A172 (cell line): ENCODE data around the gene BUB1B. TPM values are rescaled to one million over a fixed set of nuclear protein-coding genes. Genes with fewer than 3 reads are reported as not detected.

Experiments used
- DNase-seq: peaks from one replicate; pipeline ENCODE4 v3.0.0-alpha.2; 2015; ENCODE audit warnings: low spot score
- total RNA-seq: library from RNA; depleted of rRNA; stranded (reverse); fragments of >200 nt; shearing (Covaris generic); gene quantifications from 2 replicates; pipeline ENCODE4 v1.2.3, GENCODE V29; 2014

BUB1B gene
- total RNA-seq, 1 experiment from 2014 or later: 82.1 TPM

GRCh38 chr15:40183636-40184463, 23.0 kb downstream of the BUB1B start:
- no peak for DNase-seq

DNA sequence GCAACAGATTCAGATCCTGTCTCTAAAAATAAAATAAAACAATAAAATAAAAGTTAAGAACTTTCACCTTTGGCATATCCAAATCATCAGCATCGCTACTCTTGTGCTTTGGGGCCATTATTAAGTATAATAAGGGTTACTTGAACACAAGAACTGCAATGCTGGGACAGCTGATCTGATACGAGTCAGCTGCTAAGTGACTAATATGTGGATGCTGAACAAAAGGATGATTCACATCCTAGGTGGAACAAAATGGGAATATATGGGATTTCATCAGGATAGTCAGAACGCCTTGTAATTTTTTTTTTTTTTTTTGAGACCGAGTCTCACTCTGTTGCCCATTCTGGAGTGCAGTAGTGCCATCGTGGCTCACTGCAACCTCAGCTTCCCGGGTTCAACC, 29.7 kb downstream of the BUB1B start:
- peak; percentile 87 for DNase-seq

DNA sequence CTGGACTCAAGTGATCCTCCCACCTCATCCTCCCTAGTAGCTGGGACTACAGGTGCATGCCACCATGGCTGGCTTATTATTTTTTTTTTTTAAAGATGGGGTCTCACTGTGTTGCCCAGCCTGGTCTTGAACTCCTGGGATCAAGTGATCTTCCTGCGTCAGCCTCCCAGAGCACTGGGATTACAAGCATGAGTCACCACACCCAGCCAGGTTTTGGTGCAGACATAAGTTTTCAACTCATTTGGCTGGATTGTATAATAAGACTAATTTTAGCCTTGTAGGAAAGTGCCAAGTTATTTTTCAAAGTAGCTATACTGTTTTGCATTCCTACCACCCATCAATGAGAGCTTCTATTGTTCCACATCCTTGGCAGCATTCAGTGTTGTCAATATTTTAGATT, 32.1 kb downstream of the BUB1B start:
- peak; percentile 59 for DNase-seq

DNA sequence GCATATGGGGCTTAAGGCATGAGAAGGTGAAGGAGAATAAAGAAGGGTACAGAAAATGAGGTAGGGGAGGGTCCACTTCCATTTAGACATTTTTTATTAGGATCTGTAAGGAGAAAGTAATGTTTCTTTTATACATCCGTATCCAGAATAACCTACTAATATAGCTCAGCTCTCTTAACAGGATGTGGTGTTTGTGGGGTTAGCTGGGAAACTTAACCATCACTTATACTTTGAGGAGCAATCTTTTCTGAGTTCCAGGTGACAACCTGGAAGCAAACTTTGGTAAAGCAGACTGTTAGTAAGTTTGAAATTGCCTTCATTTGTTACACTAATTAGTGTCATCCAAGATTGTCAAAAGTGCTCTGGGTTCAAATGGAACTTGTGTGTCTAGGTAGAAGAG, 36.6 kb downstream of the BUB1B start:
- DNase-seq: no peak

DNA sequence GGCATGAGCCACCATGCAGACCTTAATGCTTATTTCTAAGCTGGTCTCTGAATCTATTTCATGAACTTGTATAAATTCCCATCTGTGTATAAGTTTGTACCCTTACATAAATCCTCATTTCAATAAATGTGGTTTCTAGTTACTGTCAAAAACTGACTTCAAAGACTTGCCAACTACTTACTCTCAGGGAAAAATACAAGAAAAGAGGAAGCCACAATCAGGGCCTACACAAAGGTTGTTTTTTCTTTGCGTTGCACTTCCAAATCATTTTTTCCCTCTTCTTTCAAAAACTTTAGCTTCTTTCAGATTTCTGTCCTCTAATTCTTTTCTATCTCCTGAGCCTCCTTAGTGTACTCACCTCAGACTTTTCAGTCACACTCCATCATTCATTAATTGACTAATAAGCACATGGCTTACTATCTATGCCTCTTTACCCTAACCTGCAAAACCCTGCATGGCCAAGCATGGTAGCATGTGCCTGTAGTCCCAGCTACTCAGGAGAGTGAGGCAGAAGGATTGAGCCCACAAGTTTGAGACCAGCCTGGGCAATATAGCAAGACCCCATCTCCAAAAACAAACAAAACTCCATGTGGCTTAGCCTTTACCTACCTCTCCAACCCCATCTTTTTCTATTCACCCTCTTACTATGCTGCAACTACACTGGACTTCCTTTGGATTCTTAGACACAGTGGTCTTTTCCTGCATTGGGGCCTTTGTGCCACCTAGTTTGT, 37.7 kb downstream of the BUB1B start:
- no peak for DNase-seq

DNA sequence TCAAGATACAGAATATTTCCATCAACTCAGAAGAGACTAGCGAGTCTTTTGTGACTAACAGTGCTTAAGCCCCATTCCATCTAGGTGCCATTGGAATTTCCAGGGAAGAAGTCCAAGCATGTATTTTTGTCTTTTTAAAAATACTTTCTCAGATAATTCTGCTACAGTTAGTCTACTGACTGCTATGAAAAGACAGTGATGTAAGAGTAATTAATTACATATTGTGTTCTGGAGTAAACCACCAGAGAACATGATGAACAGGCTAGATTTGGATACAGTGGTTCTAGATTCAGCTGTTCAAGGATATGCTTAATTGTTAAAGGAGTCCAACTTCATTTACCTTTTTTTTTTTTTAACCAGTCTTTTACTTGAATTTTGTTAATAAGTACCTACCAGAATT, 43.2 kb downstream of the BUB1B start:
- no peak for DNase-seq

DNA sequence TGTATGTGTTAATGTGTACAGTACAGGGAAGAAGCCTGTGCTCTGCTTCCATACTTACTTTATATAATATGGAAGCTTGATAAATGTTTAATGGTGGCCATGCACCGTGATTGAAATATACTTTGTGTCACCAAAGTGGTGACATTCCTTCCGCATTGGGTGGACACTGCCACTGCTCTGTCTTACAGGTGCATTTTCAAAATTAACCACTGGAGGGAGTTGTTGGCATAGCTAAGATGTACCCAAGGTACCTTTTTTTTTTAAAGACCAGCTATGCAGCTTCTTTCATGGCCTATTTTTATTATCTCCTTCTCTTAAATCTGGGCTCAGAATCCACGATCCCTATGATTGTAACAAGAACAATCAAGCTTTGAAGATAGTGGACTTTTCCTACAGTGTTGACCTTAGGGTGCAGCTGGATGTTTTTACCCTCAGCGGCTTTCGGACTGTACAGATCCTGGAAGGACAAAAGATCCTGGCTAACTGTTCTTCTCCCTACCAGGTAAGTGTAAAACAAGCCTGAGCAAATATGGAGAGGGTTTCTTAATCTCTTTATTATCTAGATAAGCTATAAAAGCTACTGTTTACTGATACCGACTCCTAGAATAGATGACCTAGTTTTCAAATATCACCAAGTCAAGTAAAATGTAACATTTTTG, 56.4 kb downstream of the BUB1B start:
- DNase-seq: peak; percentile 56

GRCh38 chr15:40219801-40220200, 58.9 kb downstream of the BUB1B start:
- DNase-seq: no peak

DNA sequence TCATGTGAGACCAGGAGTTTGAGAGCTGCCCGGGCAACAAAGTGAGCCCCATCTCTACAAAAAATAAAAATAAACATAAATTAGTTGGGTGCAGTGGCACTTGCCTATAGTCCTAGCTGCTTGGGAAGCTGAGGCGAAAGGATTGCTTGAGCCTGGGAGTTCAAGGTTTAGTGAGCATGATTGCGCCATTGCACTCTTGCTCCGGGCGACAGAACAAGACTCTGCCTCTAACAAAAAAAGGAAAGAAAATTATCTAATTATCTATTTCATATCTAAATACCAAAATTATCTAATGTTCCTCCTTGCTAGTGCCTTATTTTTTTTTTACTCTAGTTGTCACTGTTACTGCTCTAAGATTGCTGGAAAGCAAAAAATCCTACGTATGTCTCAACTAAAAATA, 61.3 kb downstream of the BUB1B start:
- no peak for DNase-seq

- DNase-seq: no peak
These were observed 65.9 kb downstream of the BUB1B start for GRCh38 chr15:40226736-40227135.

DNA sequence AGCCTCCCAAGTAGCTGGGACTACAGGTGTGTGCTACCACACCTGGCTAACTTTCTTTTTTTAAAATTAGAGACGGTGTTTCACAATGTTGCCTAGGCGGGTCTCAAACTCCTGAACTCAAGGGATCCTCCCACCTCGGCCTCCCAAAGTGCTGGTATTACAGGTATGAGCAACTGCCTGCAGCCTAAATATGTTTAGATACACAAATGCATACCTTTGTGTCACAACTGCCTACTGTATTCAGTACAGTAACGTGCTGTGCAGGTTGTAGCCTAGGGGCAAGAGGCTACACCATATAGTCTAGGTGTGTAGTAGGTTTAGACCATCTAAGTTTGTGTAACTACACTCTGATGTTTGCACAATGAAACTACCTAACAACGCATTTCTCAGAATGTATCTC, 68.4 kb downstream of the BUB1B start:
- DNase-seq: no peak

DNA sequence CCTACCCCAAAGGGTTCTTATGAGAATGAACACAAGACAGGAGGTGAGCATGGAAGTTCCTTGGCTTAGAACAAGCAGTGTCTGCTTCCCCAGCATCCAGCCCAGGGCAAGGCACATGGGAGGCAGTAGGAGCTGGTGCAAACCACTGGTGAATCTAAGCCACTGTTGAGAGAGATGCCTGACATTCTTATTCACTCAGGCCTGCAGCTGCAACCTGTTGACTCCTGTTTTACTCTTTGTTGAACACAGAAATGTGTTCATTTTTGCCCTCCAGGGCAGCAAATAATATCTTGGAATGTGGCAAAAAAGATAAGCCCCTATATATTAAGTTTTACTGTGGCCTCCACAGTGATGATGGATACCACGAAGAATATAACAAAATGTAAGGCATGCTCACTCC, 69.1 kb downstream of the BUB1B start:
- no peak for DNase-seq

DNA sequence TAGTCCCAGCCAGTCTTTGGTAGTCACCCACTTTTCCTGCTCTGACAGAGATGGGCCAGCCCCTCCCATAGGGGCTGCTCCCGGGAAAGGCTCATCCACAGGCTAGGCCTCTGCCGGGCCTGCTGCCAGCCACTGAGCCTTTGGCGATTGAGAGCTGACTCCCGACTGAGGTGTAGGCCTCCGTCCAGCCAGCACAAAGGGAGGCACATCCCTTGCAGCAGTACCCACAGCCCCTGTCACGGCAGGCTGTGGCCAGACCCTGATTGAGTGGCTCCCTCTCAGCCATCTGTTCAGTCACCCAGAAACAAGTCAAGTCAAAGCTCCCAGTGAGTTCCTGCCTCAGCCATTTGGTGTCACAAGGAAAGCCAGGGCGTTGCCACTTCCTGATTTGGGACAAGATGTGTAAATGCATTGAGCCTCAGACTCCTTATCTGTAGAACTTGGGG, 71.8 kb downstream of the BUB1B start:
- DNase-seq: no peak

- DNase-seq: no peak
These were observed 73.1 kb downstream of the BUB1B start for GRCh38 chr15:40233727-40234577.

GRCh38 chr15:40234783-40235182, 73.9 kb downstream of the BUB1B start:
- DNase-seq: peak; percentile 19

DNA sequence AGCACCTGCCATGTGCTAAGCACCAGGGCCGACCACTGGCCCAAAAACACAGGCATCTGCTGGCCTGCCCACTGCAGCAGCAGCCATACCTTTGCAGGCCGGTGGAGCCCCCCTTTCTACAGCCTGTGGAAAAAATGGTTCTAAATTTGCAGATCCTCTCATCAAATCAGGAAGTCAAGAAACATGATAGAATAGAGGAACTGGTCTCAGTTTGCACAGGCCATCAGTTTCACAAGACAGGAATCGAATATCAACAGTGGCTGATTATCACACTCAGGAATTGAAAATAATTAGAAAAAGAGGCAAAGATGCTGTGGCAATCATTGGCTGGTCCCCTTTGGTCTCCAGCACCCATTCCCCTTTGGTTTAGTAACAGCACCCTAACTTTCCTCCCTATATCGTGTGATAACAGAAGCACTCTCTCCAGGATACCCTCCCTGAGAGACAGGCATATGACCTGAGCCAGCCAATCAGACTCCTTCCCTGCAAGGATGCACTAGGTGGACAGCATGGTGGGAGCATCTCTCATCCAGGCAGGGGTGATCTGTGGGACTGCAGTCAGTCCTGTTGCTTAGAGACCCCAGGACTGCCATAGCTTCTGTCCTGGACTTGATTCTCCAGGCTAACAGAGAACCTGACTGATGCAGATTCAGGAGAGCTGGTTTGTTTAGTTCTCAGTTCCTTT, 74.5 kb downstream of the BUB1B start:
- no peak for DNase-seq

GRCh38 chr15:40238532-40239403, 77.9 kb downstream of the BUB1B start, which contains the start of gene PAK6:
Gene PAK6 (plus strand): TSS chr15:40239063. CDS start chr15:40264786, 25,723 bp downstream.
- peak; percentile 67 for DNase-seq

DNA sequence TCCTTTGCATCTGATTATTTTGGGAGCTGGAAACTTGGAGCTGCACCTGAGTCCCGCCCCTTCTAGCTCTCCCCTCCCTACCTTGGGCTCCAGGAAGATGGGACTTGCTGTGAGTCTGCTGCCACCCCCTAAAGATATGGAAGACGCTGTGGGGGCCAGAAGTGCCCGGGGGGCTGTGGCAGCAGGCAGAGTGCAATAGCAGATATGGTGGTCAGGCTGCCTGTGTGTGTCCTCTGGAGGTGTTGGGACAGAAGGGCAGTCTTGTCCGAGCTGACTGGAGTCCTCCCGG, 78.5 kb downstream of the BUB1B start:
- DNase-seq: no peak

GRCh38 chr15:40239693-40240618, 79.1 kb downstream of the BUB1B start:
- no peak for DNase-seq
